Measurements from ENCODE around the gene PRPF31.
"Not testable (repeated sequence)": the region's sequence is repeated elsewhere in the genome, so short reads cannot be mapped to it uniquely, and the experiment has no call there.

PRPF31 gene

DNA sequence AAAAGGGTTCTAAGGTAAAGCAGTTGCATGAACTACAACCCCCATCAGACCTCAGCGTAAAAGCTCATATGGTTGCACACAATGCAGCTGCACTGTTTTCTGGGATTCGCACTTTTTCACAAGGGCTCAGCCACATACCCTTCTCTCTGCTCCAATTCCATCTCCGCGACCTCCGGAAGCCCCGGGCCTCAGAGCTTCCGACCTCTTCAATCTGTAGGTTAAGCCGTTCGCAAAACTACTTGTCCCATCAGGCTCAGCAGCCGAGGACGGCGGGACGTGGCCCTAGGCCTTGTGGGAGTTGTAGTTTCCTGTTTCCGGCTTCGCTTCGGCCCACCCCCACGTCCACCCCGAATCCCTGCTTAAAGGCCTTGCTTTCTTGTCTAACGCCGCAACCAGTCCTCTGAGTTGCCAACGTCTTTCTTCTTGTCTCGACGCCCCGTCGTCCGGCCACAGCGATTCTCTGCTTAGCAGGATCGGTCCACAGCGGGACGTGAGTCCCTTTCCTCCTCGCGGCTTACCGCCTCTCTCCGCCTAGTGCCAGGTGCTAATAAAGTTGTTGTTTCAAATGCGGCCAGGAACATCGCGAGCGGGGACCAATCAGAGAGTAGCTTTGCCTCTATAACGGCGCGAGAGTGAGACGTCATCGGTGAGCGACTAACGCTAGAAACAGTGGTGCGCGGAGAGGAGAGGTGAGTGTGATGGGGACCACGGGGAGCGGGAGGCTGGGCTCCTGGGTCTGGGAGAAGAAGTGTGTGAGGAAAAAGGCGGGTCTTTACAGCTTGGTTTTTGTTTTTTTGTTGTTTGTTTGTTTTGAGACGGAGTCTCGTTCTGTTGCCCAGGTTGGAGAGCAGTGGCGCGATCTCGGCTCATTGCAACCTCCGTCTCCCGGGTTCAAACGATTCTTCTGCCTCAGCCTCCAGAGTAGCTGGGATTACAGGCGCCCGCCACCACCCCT is at the start of gene PRPF31, which contains the start of gene TFPT:
Gene PRPF31 (plus strand): TSS at position 646 of the 955 bp plus-strand sequence. CDS start 2,525 bp downstream, outside the sequence.
Gene TFPT (minus strand): TSS at position 549 of the 955 bp plus-strand sequence. CDS start 388 bp downstream, at position 161.
- DNase-seq, result peak; percentile 98

- no peak for DNase-seq
Measured at GRCh38 chr19:54069470-54069869, 46.1 kb upstream of the PRPF31 start.

GRCh38 chr19:54073829-54074228 is 41.7 kb upstream of the PRPF31 start:
- no peak for DNase-seq

DNA sequence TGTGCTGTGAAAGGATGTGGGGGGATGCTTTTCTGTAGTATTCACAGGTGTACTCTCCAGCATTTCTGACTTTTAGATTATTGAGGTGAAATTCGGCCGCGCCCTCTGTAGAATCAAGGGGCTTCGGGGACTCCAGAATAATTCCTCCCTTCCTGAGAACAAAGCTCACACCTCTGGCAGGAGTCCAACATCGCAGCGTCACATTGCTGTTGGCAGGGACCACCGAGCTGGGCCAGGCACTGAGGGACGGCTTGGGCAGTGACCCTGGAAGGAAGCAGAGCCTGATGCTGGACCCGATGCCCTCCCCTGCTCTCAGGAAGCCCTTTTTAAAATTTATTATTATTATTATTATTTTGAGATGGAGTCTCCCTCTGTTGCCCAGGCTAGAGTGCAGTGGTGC is 40.7 kb upstream of the PRPF31 start:
- no peak for DNase-seq

- DNase-seq, result no peak
Measured at GRCh38 chr19:54077334-54077733, 38.2 kb upstream of the PRPF31 start.

GRCh38 chr19:54081032-54081431 is 34.5 kb upstream of the PRPF31 start, which contains the start of gene TARM1:
Gene TARM1 (minus strand): TSS chr19:54081365. CDS start chr19:54081340, 25 bp downstream.
- no peak for DNase-seq

- no peak for DNase-seq
Measured at GRCh38 chr19:54084410-54084809, 31.1 kb upstream of the PRPF31 start.

GRCh38 chr19:54094426-54095000 is 21.0 kb upstream of the PRPF31 start:
- no peak for DNase-seq

GRCh38 chr19:54095136-54095858 is 20.3 kb upstream of the PRPF31 start:
- no peak for DNase-seq

GRCh38 chr19:54095859-54096616 is 19.5 kb upstream of the PRPF31 start:
- DNase-seq, result peak; percentile 52

- DNase-seq, result peak; percentile 57
Measured at GRCh38 chr19:54096617-54097106, 18.9 kb upstream of the PRPF31 start.

DNA sequence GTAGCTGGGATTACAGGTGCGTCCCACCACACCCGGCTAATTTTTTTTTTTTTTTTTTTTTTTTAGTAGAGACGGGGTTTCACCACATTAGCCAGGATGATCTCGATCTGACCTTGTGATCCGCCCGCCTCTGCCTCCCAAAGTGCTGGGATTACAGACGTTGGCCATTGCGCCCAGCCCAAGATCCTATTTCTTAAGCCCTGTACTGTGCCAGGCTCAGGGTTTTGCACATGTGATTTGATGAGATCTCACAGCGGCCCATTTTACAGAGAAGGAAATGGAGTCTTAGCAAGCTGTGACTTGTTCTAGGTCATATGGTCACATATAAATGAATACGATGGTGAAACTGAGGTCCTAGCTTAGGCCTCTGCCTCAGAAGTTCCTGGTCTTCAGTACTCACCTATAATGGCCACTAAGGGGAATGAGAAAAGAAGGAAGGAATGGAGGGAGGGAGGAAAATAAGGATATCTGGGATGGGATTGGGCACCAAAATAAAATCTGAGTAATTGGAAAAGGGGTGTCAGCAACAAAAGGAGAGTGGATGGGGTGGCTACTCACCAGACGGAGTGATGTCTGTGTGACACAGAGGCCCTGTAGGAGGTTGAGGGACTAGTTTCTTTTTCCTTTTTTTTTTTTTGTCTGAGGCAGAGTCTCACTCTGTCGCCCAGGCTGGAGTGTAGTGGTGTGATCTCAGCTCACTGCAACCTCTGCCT is 16.2 kb upstream of the PRPF31 start:
- DNase-seq, result no peak

DNA sequence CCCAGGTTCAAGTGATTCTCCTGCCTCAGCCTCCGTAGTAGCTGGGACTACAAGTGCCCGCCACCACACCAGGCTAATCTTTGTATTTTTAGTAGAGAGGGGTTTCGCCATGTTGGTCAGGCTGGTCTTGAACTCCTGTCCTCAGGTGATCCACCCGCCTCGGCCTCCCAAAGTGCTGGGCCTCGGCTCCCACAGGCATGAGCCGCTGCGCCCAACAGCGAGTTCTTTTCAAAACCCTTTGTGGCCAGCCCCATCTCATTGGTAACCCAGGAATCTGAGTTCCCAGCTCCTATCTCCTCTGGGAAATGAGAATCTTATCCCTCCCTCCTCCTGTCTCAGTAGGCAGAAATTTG is 15.7 kb upstream of the PRPF31 start:
- not testable (repeated sequence) for DNase-seq

GRCh38 chr19:54100561-54100960 is 15.0 kb upstream of the PRPF31 start, which contains the start of gene OSCAR:
Gene OSCAR (minus strand): TSS chr19:54100803. CDS start chr19:54100792, 11 bp downstream.
- DNase-seq, result peak; percentile 17

GRCh38 chr19:54102421-54103169 is 13.0 kb upstream of the PRPF31 start, which contains the start of gene NDUFA3:
Gene NDUFA3 (plus strand): TSS chr19:54102855. CDS start chr19:54102879, 24 bp downstream.
- DNase-seq, result peak; percentile 98

DNA sequence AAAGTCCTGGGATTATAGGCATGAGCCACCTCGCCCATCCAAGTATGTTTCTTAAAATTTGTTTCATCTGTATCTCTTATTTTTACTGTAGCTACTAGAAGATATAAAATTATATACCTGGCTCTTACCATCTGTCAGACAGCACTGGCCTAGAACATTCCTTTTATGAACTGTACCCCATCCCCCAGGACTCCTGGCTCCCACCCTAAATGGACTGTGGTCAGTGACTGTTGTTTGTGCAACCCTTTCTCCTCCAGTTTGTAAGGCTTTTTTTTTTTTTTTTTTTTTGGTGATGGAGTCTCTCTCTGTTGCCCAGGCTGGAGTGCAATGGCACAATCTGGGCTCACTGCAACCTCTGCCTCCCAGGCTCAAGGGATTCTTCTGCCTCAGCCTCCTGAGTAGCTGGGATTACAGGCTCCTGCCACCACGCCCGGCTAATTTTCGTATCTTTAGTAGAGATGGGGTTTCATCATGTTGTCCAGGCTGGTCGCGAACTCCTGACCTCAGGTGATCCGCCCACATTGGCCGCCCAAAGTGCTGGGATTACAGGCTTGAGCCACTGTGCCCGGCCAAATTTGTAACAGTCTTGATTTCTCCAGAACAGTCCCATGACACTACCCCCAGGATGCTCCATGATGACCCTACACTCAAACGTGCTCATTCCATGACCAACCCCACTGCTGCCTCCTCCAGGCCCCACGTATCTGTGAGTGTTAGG is 10.4 kb upstream of the PRPF31 start:
- DNase-seq, result no peak

DNA sequence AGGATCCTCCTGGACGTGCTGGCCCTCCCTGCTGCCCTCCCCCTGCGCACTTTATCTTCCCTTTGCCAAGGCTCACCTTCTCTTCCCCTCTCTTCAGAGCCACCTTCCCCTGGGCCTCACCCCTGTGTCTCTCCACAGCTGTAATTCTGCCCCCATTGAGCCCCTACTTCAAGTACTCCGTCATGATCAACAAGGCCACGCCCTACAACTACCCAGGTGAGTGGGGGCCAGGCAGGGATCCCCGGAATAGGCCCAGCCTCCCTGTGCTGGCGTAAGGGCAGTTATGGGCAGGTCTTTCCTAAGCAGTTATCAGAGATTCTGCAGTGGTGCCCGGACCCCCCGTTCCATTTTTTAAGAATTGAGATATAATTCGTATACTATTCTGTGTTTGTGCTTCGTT is 9.8 kb upstream of the PRPF31 start:
- DNase-seq, result no peak

DNA sequence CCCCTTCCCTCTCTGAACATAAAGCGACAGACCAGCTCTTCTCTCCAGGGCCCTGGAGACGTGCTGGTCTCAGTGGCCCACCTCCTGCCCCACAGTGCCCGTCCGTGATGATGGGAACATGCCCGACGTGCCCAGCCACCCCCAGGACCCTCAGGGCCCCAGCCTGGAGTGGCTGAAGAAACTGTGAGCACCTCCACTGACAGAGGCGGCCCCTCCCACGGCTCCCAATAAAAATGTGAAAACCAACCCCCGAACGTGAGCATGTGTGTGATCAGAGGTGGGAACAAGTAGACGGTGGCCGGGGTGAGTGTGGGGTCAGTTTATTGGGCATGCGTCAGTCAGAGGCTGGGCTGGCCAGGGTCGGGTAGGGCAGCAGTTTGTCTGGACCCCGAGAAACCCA is 8.8 kb upstream of the PRPF31 start:
- DNase-seq, result no peak

DNA sequence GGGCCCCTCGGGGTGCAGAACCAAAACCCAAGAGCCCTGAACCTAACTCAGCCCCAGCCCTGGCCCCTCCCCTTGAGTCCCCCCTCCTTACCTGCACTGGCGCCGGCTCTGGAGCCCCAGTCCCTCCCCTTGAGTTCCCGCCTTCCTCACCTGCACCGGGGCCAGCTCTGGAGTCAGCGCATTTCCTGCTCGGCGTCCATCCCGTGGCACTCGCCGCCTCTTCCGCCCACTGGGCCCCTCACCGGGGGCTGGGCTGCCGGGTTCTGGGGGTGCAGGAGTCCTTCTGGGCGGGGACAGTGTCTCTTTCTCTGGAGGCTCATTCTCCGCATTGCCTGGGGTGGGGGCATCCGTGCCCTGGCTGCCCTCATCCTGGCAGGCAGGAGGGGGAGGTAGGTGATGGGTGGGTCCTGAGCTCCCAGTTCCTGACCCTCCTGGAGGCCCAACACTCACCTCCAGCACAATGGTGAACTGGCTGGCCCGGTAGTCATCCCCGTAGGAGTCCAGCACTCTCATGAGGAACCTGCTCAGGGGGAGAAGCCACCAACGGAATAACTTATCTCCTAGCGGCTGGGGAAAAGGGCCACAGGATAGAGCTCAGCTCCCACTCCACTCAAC is 7.6 kb upstream of the PRPF31 start:
- DNase-seq, result no peak
